ENCODE measurements around the gene PSPH.
A peak's percentile ranks its signal among the peaks of the same experiment; 100 is the strongest.
"Not testable (repeated sequence)": the region's sequence is repeated elsewhere in the genome, so short reads cannot be mapped to it uniquely, and the experiment has no call there.

PSPH gene

GRCh38 chr7:56051339-56052191, at the start of gene PSPH, which contains the start of gene CCT6A:
TSS of gene PSPH (minus strand) at chr7:56051444. CDS start at chr7:56021212, 30,232 bp downstream.
TSS of gene CCT6A (plus strand) at chr7:56051765. CDS start at chr7:56051849, 84 bp downstream.
- DNase-seq (ENCODE audit: low spot score): peak; percentile 99

GRCh38 chr7:56099653-56100052, 48.4 kb upstream of the PSPH start:
- DNase-seq (ENCODE audit: low spot score): no peak

GRCh38 chr7:56098187-56099008, 47.2 kb upstream of the PSPH start:
- DNase-seq (ENCODE audit: low spot score): not testable (repeated sequence)

GRCh38 chr7:56097700-56098099, 46.5 kb upstream of the PSPH start:
- peak; percentile 31 for DNase-seq (ENCODE audit: low spot score)

- DNase-seq (ENCODE audit: low spot score): peak; percentile 65
Observed at GRCh38 chr7:56092789-56093531, 41.7 kb upstream of the PSPH start, which contains the start of gene PHKG1. TSS of gene PHKG1 (minus strand) at chr7:56092952. CDS start at chr7:56088941, 4,011 bp downstream.

- not testable (repeated sequence) for DNase-seq (ENCODE audit: low spot score)
Observed at GRCh38 chr7:56092388-56092787, 41.1 kb upstream of the PSPH start.

- no peak for DNase-seq (ENCODE audit: low spot score)
Observed at GRCh38 chr7:56091591-56091990, 40.3 kb upstream of the PSPH start.

GRCh38 chr7:56087445-56087844, 36.2 kb upstream of the PSPH start:
- no peak for DNase-seq (ENCODE audit: low spot score)

GRCh38 chr7:56086761-56087160, 35.5 kb upstream of the PSPH start:
- no peak for DNase-seq (ENCODE audit: low spot score)

GRCh38 chr7:56083150-56083785, 32.0 kb upstream of the PSPH start:
- DNase-seq (ENCODE audit: low spot score): no peak

GRCh38 chr7:56081626-56082340, 30.5 kb upstream of the PSPH start:
- no peak for DNase-seq (ENCODE audit: low spot score)

GRCh38 chr7:56080726-56081435, 29.6 kb upstream of the PSPH start:
- DNase-seq (ENCODE audit: low spot score): not testable (repeated sequence)

GRCh38 chr7:56079450-56080185, 28.4 kb upstream of the PSPH start:
- no peak for DNase-seq (ENCODE audit: low spot score)

GRCh38 chr7:56078196-56078595, 27.0 kb upstream of the PSPH start:
- no peak for DNase-seq (ENCODE audit: low spot score)

GRCh38 chr7:56077681-56078080, 26.4 kb upstream of the PSPH start:
- no peak for DNase-seq (ENCODE audit: low spot score)

GRCh38 chr7:56074371-56074791, 23.1 kb upstream of the PSPH start:
- DNase-seq (ENCODE audit: low spot score): peak; percentile 90

- DNase-seq (ENCODE audit: low spot score): not testable (repeated sequence)
Observed at GRCh38 chr7:56066376-56066775, 15.1 kb upstream of the PSPH start.

GRCh38 chr7:56063882-56064625, 12.8 kb upstream of the PSPH start, which contains the start of gene SUMF2:
TSS of gene SUMF2 (plus strand) at chr7:56064286. CDS start at chr7:56064312, 26 bp downstream.
- DNase-seq (ENCODE audit: low spot score): peak; percentile 91

- no peak for DNase-seq (ENCODE audit: low spot score)
Observed at GRCh38 chr7:56063500-56063881, 12.2 kb upstream of the PSPH start.

Measured in kidney tubule cell (primary cell).